Measurements from ENCODE around the gene MT4. TPM values are rescaled to one million over a fixed set of nuclear protein-coding genes. Genes with fewer than 3 reads are reported as not detected.

MT4 gene
- total RNA-seq, 2 experiments from 2014 or later: not detected

DNA sequence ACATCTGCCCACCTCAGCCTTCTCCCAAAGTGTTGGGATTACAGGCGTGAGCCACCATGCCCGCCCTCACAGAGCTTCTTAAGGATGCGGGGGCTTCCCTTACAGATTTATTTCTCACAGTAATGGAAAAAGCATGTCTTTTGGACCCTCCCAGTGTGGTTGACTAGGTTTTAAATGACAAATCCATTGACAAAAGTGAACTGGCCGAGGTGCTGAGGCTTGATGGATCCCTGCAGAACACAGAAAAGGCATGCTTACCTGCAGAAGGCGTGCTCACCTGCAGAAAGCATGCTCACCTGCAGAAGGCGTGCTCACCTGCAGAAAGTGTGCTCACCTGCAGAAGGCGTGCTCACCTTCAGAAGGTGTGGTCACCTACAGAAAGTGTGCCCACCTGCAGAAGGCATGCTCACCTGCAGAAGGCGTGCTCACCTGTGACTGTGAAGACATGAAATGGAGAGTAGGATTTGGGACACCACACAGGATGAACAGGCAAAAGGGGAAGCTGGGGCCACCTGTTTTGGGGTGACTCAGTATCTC is 30.0 kb upstream of the MT4 start:
- Mint-ChIP-seq H3K27ac (no peak overlapping the region), H3K36me3 (ENCODE audit: low read depth) (no peaks in the 10 kb centered on the region), H3K4me3 (no peak overlapping the region), H3K4me1 (ENCODE audit: low read depth) (no peaks in the 10 kb centered on the region), H3K27me3 (peaks cover 10% of the 10 kb centered on the region), H3K9me3 (no peaks in the 10 kb centered on the region)
- intact Hi-C loops (cut with micrococcal nuclease): no loop called here
- ChIA-PET CTCF (no interaction called here), POLR2A (interaction anchor here (0.8 kb wide), 1 partner anchor 70 kb away, joined by 4 read pairs; no protein-coding TSS in a partner anchor)
- DNase-seq (no peak), ATAC-seq (no peak)
- TF ChIP-seq CTCF (IDR thresholded peaks at IDR 0.05): no peak

GRCh38 chr16:56538331-56538730 is 26.5 kb upstream of the MT4 start:
- H3K36me3 Mint-ChIP-seq (ENCODE audit: low read depth): no peaks in the 10 kb centered on the region
- H3K9me3 Mint-ChIP-seq: peaks cover 2% of the 10 kb centered on the region
- DNase-seq: no peak
- H3K27ac Mint-ChIP-seq: no peak overlapping the region
- ChIA-PET POLR2A (no interaction called here), CTCF (no interaction called here)
- H3K27me3 Mint-ChIP-seq: peaks cover 14% of the 10 kb centered on the region
- no peaks in the 10 kb centered on the region for H3K4me1 Mint-ChIP-seq (ENCODE audit: low read depth)
- intact Hi-C loops (cut with micrococcal nuclease): no loop called here
- ATAC-seq: no peak
- no peak for TF ChIP-seq CTCF (IDR thresholded peaks at IDR 0.05)
- H3K4me3 Mint-ChIP-seq: no peak overlapping the region

DNA sequence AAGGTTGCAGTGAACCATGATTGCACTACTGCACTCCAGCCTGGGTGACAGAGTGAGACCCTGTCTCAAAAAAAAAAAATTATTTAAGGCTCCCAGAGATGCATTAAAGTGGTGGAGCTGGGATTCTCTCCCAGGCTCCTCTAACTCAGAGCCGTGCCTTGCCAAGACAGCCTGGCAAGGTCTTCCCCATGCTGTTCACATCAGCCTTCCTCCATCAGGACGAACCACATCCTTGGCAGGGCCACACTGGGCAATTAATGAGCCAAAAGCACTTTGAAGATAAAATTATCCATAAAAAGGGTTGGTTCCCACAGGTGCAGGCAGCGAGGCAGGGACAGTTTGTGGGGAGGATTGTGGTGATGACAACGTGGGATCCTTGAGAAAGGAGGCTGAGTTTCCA is 25.2 kb upstream of the MT4 start:
- TF ChIP-seq CTCF (IDR thresholded peaks at IDR 0.05): no peak
- POLR2A ChIA-PET: no interaction called here

GRCh38 chr16:56542039-56542438 is 22.8 kb upstream of the MT4 start:
- ATAC-seq: no peak
- intact Hi-C loops (cut with micrococcal nuclease): no loop called here
- no peak for TF ChIP-seq CTCF (IDR thresholded peaks at IDR 0.05)
- H3K27ac Mint-ChIP-seq: no peak overlapping the region
- peaks cover 2% of the 10 kb centered on the region for H3K9me3 Mint-ChIP-seq
- ChIA-PET CTCF (no interaction called here), POLR2A (no interaction called here)
- DNase-seq: no peak
- no peak overlapping the region for H3K4me3 Mint-ChIP-seq
- H3K36me3 Mint-ChIP-seq (ENCODE audit: low read depth): no peaks in the 10 kb centered on the region
- peaks cover 9% of the 10 kb centered on the region for H3K27me3 Mint-ChIP-seq
- H3K4me1 Mint-ChIP-seq (ENCODE audit: low read depth): peaks cover 1% of the 10 kb centered on the region

More for the DNA sequence above, 25.2 kb upstream of the MT4 start:
- no peaks in the 10 kb centered on the region for H3K36me3 Mint-ChIP-seq (ENCODE audit: low read depth)
- CTCF ChIA-PET: no interaction called here
- intact Hi-C loops (cut with micrococcal nuclease): no loop called here
- DNase-seq: no peak
- no peaks in the 10 kb centered on the region for H3K4me1 Mint-ChIP-seq (ENCODE audit: low read depth)
- H3K4me3 Mint-ChIP-seq: no peak overlapping the region
- peaks cover 2% of the 10 kb centered on the region for H3K9me3 Mint-ChIP-seq
- no peak overlapping the region for H3K27ac Mint-ChIP-seq
- peaks cover 12% of the 10 kb centered on the region for H3K27me3 Mint-ChIP-seq
- ATAC-seq: no peak

DNA sequence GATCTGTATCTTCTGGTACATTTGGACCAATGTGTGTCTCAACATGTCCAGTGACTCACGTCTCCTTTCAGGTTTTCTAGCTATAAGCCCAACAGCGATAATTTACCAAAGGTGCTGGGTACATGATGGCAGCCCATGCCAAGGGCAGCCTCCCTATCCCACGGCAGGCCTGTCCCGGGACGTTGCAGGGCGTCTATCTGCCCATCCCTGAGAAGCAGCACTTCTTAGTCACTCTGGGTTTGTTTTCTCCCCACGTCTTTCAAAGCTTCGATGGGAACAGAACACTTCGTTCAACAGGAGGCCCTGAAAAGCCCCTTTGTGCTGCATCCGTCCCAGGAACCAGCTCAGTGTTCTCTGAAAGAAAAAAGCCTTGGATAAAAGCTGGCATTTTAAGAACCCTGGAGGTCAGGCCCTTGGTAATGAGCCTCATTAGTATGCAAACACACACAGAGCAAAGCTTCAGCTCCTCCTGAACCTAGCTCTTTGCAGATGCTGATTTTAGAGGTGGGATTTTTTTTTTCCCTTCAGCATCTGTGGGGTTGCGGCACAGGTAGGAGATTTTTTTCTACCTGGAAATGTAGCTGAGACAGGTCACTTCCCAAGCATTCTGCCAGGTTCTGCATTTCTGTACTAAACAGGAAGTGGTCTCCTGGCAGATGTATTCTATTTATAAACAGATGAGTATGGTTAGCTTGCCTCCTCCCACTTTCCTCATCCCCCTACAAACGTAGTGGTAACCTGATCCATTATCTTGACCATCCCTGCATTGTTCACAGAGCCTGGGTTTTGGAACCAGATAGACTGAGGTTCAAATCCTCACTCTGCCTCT is 17.5 kb upstream of the MT4 start:
- CTCF ChIA-PET: interaction anchor here (0.9 to 1.6 kb wide), 4 partner anchors 18 to 33 kb away, joined by 3 to 4 read pairs (median 4); no protein-coding TSS in a partner anchor
- no peak for TF ChIP-seq CTCF (IDR thresholded peaks at IDR 0.05)
- no peak for DNase-seq
- POLR2A ChIA-PET: no interaction called here
- no peak overlapping the region for H3K27ac Mint-ChIP-seq
- no peak for ATAC-seq
- H3K4me1 Mint-ChIP-seq (ENCODE audit: low read depth): peaks cover 11% of the 10 kb centered on the region
- intact Hi-C loops (cut with micrococcal nuclease): no loop called here
- H3K4me3 Mint-ChIP-seq: no peak overlapping the region
- no peaks in the 10 kb centered on the region for H3K36me3 Mint-ChIP-seq (ENCODE audit: low read depth)
- H3K27me3 Mint-ChIP-seq: no peaks in the 10 kb centered on the region
- no peaks in the 10 kb centered on the region for H3K9me3 Mint-ChIP-seq
